Activated CD4-positive, alpha-beta T cell treated with anti-CD3 and anti-CD28 coated beads, Interleukin-2, amount 10 ng/mL, durations not matched to agents 24 days and 14 days (primary cell): ENCODE results near the gene BRIX1. TPM values are rescaled to one million over a fixed set of nuclear protein-coding genes. Genes with fewer than 3 reads are reported as not detected.
"Not testable (repeated sequence)": the region's sequence is repeated elsewhere in the genome, so short reads cannot be mapped to it uniquely, and the experiment has no call there.

Source experiments
- DNase-seq: peaks from one replicate; pipeline ENCODE4 v3.0.0; 2022
- H3K27ac Mint-ChIP-seq: one replicate; pipeline ENCODE4 v1.8.0; 2022; ENCODE audit warnings: mild to moderate bottlenecking, mixed read lengths
- H3K27me3 Mint-ChIP-seq: one replicate; pipeline ENCODE4 v1.8.0; 2022; ENCODE audit warnings: mixed read lengths
- H3K36me3 Mint-ChIP-seq: one replicate; pipeline ENCODE4 v1.8.0; 2022; ENCODE audit warnings: low read depth, mild to moderate bottlenecking, mixed read lengths
- H3K4me1 Mint-ChIP-seq: one replicate; pipeline ENCODE4 v1.8.0; 2021; ENCODE audit warnings: mixed read lengths
- H3K4me3 Mint-ChIP-seq: one replicate; pipeline ENCODE4 v1.8.0; 2022; ENCODE audit warnings: mild to moderate bottlenecking, moderate library complexity, mixed read lengths
- H3K9me3 Mint-ChIP-seq: one replicate; pipeline ENCODE4 v1.8.0; 2021; ENCODE audit warnings: mixed read lengths
- intact Hi-C: fragments of 100-400 bp; cut with micrococcal nuclease; formaldehyde crosslinking; loops from one replicate; pipeline ENCODE4 v1.15.1; 2023
- total RNA-seq: library from RNA; stranded (reverse); gene quantifications from 2 replicates; pipeline ENCODE4 v1.2.3, GENCODE V29; 2022

The BRIX1 gene
- total RNA-seq, 1 donor from 2014 or later = 120 TPM

DNA sequence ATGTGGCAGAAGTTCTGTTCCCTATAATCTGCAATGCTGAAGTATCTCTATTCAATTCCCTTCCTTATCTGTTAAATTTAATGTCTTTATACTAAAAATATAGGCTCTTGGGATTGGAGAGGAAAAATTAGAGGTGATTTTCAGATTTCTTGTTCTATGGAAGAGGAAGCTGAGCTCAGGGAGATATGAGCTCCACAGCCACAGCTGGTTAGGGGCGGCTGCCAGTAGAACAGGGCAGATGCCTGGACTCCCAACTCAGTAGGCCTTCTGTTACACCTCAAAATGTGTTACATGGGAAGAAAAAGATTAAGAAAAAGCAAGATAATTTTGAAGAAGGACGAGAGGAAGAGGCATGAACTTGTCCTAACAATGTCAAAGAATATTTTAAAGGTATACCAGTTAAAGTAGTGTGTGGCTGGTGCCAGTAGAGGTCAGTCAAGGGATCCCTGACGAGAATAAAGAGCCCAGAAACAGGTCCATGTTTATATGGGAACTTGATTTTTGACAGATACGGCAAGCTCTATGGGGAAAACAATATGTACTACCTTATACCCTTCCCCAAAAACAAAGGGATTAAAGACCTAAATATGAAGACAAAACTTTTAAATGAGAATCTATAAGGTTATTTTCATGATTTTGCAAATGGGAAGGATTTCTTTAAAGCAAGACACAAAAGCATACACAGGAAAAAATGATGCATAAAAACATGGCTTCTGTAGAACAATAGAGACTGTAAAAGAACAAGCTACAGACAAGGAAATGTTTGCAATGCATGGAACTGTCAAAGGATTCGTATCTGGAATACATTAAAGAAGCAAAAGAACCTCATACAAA is 42.6 kb downstream of the BRIX1 start:
- Mint-ChIP-seq H3K36me3 (peaks cover 24% of the 10 kb centered on the region), H3K27me3 (no peaks in the 10 kb centered on the region), H3K9me3 (no peaks in the 10 kb centered on the region), H3K4me3 (no peak overlapping the region), H3K27ac (no peak overlapping the region), H3K4me1 (peaks cover 17% of the 10 kb centered on the region)
- no peak for DNase-seq
- intact Hi-C loops = loop anchor here (2.0 kb wide), 1 partner anchor 45 kb away; no protein-coding TSS in a partner anchor

DNA sequence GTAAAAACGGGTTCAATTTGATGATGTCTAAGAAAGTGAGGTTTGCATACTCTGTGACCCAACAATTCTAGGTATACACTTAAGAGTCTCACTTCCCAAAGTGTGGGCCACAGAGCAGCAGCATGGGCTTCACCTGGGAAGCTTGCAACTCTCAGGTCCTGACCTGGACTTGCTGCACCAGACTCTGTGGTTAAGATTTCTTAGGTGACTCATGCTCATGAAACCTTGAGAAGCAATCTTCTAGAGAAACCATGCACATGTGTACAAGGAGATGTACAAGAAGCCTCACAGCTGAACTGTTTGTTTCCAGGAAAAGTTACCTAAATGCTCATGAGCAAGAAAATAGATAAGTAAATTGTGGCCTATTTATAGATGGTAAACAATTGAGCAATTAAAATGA is 43.8 kb downstream of the BRIX1 start:
- intact Hi-C loops = loop anchor here (2.0 kb wide), 1 partner anchor 43 kb away; no protein-coding TSS in a partner anchor
- no peak overlapping the region for H3K27ac Mint-ChIP-seq
- peak; percentile 69 for DNase-seq
- H3K4me1 Mint-ChIP-seq = peaks cover 17% of the 10 kb centered on the region
- H3K27me3 Mint-ChIP-seq = no peaks in the 10 kb centered on the region
- H3K9me3 Mint-ChIP-seq = peaks cover 4% of the 10 kb centered on the region
- no peak overlapping the region for H3K4me3 Mint-ChIP-seq
- H3K36me3 Mint-ChIP-seq = peaks cover 20% of the 10 kb centered on the region

DNA sequence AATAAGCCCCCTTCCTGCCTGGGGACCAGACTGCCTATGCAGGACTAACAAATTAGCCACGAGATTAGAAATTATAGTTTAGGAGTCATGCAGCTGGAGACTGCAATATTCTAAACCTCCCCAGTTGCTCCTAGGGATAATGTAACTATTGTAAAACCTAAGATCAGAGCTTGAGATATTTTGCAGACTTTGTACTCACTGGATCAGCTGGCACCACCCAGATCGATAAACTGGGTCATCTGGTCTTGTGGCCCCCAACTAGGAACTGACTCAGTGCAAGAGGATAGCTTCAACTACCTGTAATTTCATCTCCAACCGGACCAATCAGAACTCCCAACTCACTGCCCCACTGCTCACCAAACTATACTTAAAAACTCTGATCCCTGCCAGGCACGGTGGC is 52.0 kb downstream of the BRIX1 start:
- H3K4me1 Mint-ChIP-seq = no peaks in the 10 kb centered on the region
- peaks cover 13% of the 10 kb centered on the region for H3K9me3 Mint-ChIP-seq
- no peaks in the 10 kb centered on the region for H3K27me3 Mint-ChIP-seq
- H3K27ac Mint-ChIP-seq = no peak overlapping the region
- intact Hi-C loops = no loop called here
- DNase-seq = no peak
- H3K36me3 Mint-ChIP-seq = peaks cover 8% of the 10 kb centered on the region
- no peak overlapping the region for H3K4me3 Mint-ChIP-seq

DNA sequence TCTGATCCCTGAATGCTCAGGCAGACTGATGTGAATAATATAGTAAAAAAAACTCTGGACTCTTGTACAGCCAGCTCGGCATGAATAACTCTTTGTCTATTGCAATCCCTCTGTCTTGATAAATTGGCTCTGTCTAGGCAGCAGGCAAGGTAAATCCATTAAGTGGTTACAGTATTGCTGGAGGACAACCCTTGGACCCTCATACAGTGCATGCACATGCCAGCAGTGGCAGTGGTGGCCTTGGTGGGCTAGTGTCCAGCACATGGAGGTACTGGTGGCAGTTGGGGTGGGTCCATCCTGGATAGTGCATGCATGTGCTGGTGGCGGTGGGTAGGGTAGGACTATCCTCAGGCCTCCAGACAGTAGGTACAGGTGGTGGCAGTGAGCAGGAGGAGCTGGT is 52.7 kb downstream of the BRIX1 start:
- H3K27ac Mint-ChIP-seq = no peak overlapping the region
- no peaks in the 10 kb centered on the region for H3K27me3 Mint-ChIP-seq
- intact Hi-C loops = no loop called here
- peaks cover 8% of the 10 kb centered on the region for H3K36me3 Mint-ChIP-seq
- no peaks in the 10 kb centered on the region for H3K4me1 Mint-ChIP-seq
- H3K4me3 Mint-ChIP-seq = no peak overlapping the region
- H3K9me3 Mint-ChIP-seq = peaks cover 13% of the 10 kb centered on the region
- DNase-seq = no peak

- intact Hi-C loops = no loop called here
- H3K4me3 Mint-ChIP-seq = no peak overlapping the region
- peaks cover 5% of the 10 kb centered on the region for H3K27me3 Mint-ChIP-seq
- no peak overlapping the region for H3K27ac Mint-ChIP-seq
- peaks cover 5% of the 10 kb centered on the region for H3K36me3 Mint-ChIP-seq
- H3K4me1 Mint-ChIP-seq = no peaks in the 10 kb centered on the region
- no peak for DNase-seq
- H3K9me3 Mint-ChIP-seq = peaks cover 7% of the 10 kb centered on the region
These were observed 55.0 kb downstream of the BRIX1 start for GRCh38 chr5:34970552-34970951.

DNA sequence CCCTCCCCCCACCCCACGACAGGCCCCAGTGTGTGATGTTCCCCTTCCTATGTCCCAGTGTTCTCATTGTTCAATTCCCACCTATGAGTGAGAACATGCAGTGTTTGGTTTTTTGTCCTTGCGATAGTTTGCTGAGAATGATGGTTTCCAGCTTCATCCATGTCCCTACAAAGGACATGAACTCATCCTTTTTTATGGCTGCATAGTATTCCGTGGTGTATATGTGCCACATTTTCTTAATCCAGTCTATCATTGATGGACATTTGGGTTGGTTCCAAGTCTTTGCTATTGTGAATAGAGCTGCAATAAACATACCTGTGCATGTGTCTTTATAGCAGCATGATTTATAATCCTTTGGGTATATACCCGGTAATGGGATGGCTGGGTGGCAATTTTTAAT is 56.1 kb downstream of the BRIX1 start:
- intact Hi-C loops = not testable (repeated sequence)

More for the DNA sequence above, 56.1 kb downstream of the BRIX1 start:
- not testable (repeated sequence) for H3K27ac Mint-ChIP-seq, H3K36me3 Mint-ChIP-seq, DNase-seq, H3K27me3 Mint-ChIP-seq, H3K9me3 Mint-ChIP-seq, H3K4me1 Mint-ChIP-seq, H3K4me3 Mint-ChIP-seq

Other genes starting within 250 kb of the BRIX1 start
- not detected in 2 replicates for gene TTC23L, start 76.5 kb upstream of the BRIX1 start, total RNA-seq
- 46.4 and 48.9 TPM in 2 replicates for gene RAD1, start 207 bp upstream of the BRIX1 start, total RNA-seq
- gene DNAJC21, start 13.8 kb downstream of the BRIX1 start, total RNA-seq = 69.0 and 69.6 TPM in 2 replicates
- not detected in 2 replicates for gene AGXT2, start 132.2 kb downstream of the BRIX1 start, total RNA-seq